ENCODE results near the gene COTL1.

Gene COTL1

GRCh38 chr16:84584678-84585077 lies 33.2 kb downstream of the COTL1 start:
- no peak overlapping the region for H3K27ac ChIP-seq (ENCODE audit: low read depth, low read length)
- H3K36me3 ChIP-seq (ENCODE audit: low read length) = no peaks in the 10 kb centered on the region; the same call in 1 of the 2 replicates
- H3K4me3 ChIP-seq (ENCODE audit: insufficient read depth, low read length, poor library complexity, severe bottlenecking) = no peak overlapping the region
- TF ChIP-seq EZH2phosphoT487 (conservative IDR thresholded peaks at IDR 0.05; ENCODE audit: low read length) = no peak
- TF ChIP-seq, protein P1, sequence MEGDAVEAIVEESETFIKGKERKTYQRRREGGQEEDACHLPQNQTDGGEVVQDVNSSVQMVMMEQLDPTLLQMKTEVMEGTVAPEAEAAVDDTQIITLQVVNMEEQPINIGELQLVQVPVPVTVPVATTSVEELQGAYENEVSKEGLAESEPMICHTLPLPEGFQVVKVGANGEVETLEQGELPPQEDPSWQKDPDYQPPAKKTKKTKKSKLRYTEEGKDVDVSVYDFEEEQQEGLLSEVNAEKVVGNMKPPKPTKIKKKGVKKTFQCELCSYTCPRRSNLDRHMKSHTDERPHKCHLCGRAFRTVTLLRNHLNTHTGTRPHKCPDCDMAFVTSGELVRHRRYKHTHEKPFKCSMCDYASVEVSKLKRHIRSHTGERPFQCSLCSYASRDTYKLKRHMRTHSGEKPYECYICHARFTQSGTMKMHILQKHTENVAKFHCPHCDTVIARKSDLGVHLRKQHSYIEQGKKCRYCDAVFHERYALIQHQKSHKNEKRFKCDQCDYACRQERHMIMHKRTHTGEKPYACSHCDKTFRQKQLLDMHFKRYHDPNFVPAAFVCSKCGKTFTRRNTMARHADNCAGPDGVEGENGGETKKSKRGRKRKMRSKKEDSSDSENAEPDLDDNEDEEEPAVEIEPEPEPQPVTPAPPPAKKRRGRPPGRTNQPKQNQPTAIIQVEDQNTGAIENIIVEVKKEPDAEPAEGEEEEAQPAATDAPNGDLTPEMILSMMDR (IDR thresholded peaks at IDR 0.05; ENCODE audit: insufficient read depth, low read length, poor library complexity, severe bottlenecking) = no peak
- no peaks in the 10 kb centered on the region for H3K9me3 ChIP-seq (ENCODE audit: insufficient read depth, low read length)
- no peaks in the 10 kb centered on the region for H3K27me3 ChIP-seq (ENCODE audit: low read length)
- no peak overlapping the region for H2AFZ ChIP-seq (ENCODE audit: low read depth, low read length, severe bottlenecking)
- H3K79me2 ChIP-seq (ENCODE audit: insufficient read depth, low read length) = peaks cover 39% of the 10 kb centered on the region
- H3K4me2 ChIP-seq (ENCODE audit: low read depth, low read length, poor library complexity, severe bottlenecking) = no peak overlapping the region
- no peaks in the 10 kb centered on the region for H4K20me1 ChIP-seq (ENCODE audit: low read depth, low read length)
- no peak overlapping the region for H3K9ac ChIP-seq (ENCODE audit: low read length)
- H3F3A ChIP-seq (ENCODE audit: insufficient read depth) = 0 out of 2 replicates have a peak, but pooled peaks cover 5% of the 10 kb centered on the region
- H3K9me2 ChIP-seq (replicated peaks; ENCODE audit: insufficient read depth, low read length) = no peaks in the 10 kb centered on the region

DNA sequence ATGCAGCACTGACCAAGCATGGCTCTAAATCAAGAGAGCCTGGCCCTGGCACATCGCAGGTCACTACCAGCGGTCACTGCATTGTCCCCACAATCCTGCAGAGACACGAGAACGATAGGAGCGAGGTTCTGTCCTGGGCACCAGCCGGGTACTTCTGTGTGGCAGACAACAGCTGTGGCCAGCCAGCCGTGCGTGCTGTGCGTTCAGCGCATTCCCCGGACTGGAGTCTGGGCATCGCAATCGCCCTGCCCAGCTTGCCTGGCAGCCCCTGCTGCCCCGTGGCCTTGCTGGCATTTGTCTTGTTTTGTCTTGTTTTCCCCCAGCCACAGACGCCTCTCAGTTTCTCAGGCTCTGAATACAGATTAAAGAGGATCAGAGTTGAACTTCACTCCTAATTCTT lies 33.9 kb downstream of the COTL1 start:
- Histone ChIP-seq H3K9me3 (ENCODE audit: insufficient read depth, low read length) (no peaks in the 10 kb centered on the region), H3K27me3 (ENCODE audit: low read length) (no peaks in the 10 kb centered on the region), H3K4me3 (ENCODE audit: insufficient read depth, low read length, poor library complexity, severe bottlenecking) (no peak overlapping the region), H3K9ac (ENCODE audit: low read length) (no peak overlapping the region), H3K27ac (ENCODE audit: low read depth, low read length) (no peak overlapping the region), H3F3A (ENCODE audit: insufficient read depth) (0 out of 2 replicates have a peak, but pooled peaks cover 5% of the 10 kb centered on the region), H4K20me1 (ENCODE audit: low read depth, low read length) (no peaks in the 10 kb centered on the region), H3K79me2 (ENCODE audit: insufficient read depth, low read length) (peaks cover 46% of the 10 kb centered on the region), H3K4me2 (ENCODE audit: low read depth, low read length, poor library complexity, severe bottlenecking) (no peak overlapping the region), H2AFZ (ENCODE audit: low read depth, low read length, severe bottlenecking) (no peak overlapping the region), H3K9me2 (replicated peaks; ENCODE audit: insufficient read depth, low read length) (no peaks in the 10 kb centered on the region), H3K36me3 (ENCODE audit: low read length) (no peaks in the 10 kb centered on the region; the same call in 1 of the 2 replicates)
- no peak for TF ChIP-seq EZH2phosphoT487 (conservative IDR thresholded peaks at IDR 0.05; ENCODE audit: low read length)
- TF ChIP-seq, protein P1 (IDR thresholded peaks at IDR 0.05; ENCODE audit: insufficient read depth, low read length, poor library complexity, severe bottlenecking) = no peak

DNA sequence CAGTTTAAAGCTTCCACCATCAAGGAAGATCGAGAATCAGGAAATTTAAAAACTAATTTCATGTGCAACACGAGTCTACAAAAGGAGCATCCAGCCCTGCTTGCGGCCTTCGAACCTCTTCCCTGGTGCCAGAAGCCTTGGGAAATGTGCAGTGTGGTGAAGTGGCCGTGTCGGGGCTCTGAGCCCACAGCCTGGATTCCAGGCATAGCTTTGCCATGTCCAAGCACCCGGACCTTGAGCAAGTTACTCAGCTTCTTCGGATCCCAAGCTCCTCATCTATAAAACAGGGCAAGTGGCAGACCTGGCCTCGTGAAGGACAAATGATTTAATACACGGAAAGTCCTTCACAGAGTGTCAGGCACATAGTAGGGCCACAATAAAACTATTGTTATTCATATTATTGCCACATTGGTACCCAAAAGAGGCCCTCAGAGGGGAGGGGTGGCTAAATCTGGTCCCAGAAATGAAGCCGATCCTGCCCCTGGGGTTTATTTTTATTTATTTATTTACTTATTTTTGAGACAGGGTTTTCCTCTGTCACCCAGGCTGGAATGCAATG lies 34.8 kb downstream of the COTL1 start:
- Histone ChIP-seq H3K27me3 (ENCODE audit: low read length) (no peaks in the 10 kb centered on the region), H2AFZ (ENCODE audit: low read depth, low read length, severe bottlenecking) (no peak overlapping the region), H3K79me2 (ENCODE audit: insufficient read depth, low read length) (peaks cover 50% of the 10 kb centered on the region), H4K20me1 (ENCODE audit: low read depth, low read length) (no peaks in the 10 kb centered on the region), H3K27ac (ENCODE audit: low read depth, low read length) (no peak overlapping the region), H3K4me3 (ENCODE audit: insufficient read depth, low read length, poor library complexity, severe bottlenecking) (no peak overlapping the region), H3K9ac (ENCODE audit: low read length) (no peak overlapping the region), H3K9me2 (replicated peaks; ENCODE audit: insufficient read depth, low read length) (no peaks in the 10 kb centered on the region), H3K36me3 (ENCODE audit: low read length) (no peaks in the 10 kb centered on the region; the same call in 1 of the 2 replicates), H3K9me3 (ENCODE audit: insufficient read depth, low read length) (no peaks in the 10 kb centered on the region), H3F3A (ENCODE audit: insufficient read depth) (peaks cover 8% of the 10 kb centered on the region; the same call in 1 of the 2 replicates), H3K4me2 (ENCODE audit: low read depth, low read length, poor library complexity, severe bottlenecking) (no peak overlapping the region)
- TF ChIP-seq, protein P1 (IDR thresholded peaks at IDR 0.05; ENCODE audit: insufficient read depth, low read length, poor library complexity, severe bottlenecking) = no peak
